ENCODE results near the gene CSNK2A3.

GRCh38 chr11:11316651-11317230 lies 36.3 kb downstream of the CSNK2A3 start:
- TF ChIP-seq ZNF232 (CRISPR knock-in tag; IDR thresholded peaks at IDR 0.05) (no peak), CTCF (IDR thresholded peaks at IDR 0.05) (no peak), RELA (CRISPR knock-in tag; IDR thresholded peaks at IDR 0.05; ENCODE audit: borderline replicate concordance) (no peak), USF1 (CRISPR knock-in tag; IDR thresholded peaks at IDR 0.05) (no peak), ZNF121 (CRISPR knock-in tag; IDR thresholded peaks at IDR 0.05) (no peak), SP1 (CRISPR knock-in tag; conservative IDR thresholded peaks at IDR 0.05) (no peak), TP53 (CRISPR knock-in tag; IDR thresholded peaks at IDR 0.05) (no peak), FOXP1 (CRISPR knock-in tag; IDR thresholded peaks at IDR 0.05; ENCODE audit: borderline replicate concordance) (no peak), USF2 (CRISPR knock-in tag; IDR thresholded peaks at IDR 0.05) (no peak), ZNF423 (CRISPR knock-in tag; IDR thresholded peaks at IDR 0.05) (no peak), TEAD1 (CRISPR knock-in tag; IDR thresholded peaks at IDR 0.05) (no peak), CDX4 (CRISPR knock-in tag; IDR thresholded peaks at IDR 0.05; ENCODE audit: borderline replicate concordance) (no peak)
- TF ChIP-seq, protein P1, sequence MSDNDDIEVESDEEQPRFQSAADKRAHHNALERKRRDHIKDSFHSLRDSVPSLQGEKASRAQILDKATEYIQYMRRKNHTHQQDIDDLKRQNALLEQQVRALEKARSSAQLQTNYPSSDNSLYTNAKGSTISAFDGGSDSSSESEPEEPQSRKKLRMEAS (CRISPR knock-in tag; IDR thresholded peaks at IDR 0.05): no peak
